T-helper 2 cell (primary cell): ENCODE data around the gene METTL8.

Source experiments
- DNase-seq, 5 experiments: peaks; one replicate each; pipeline versions ENCODE4 v3.0.0 to v3.0.0-alpha.2; 2012 to 2022

METTL8 gene

GRCh38 chr2:171308280-171309054, 125.3 kb downstream of the METTL8 start:
- no peak for DNase-seq

DNA sequence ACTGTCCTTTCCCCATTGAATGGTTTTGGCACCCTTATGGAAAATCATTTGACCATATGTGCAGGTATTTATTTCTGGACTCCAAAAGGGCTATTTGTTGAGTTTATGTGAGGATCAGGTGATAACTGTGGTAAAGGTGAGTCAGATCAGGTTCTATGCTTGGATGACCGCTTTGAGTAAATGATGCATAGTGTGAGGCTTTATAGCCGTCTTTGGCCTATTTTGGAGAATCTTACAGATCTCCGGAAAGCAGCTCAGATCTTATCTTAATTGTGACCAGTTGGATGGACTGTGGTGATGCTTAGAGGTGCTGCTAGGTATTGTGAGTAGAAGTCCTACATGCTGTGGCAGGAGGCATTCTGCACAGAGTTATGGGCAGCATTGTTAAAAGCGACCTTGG, 126.2 kb downstream of the METTL8 start:
- DNase-seq: no peak

DNA sequence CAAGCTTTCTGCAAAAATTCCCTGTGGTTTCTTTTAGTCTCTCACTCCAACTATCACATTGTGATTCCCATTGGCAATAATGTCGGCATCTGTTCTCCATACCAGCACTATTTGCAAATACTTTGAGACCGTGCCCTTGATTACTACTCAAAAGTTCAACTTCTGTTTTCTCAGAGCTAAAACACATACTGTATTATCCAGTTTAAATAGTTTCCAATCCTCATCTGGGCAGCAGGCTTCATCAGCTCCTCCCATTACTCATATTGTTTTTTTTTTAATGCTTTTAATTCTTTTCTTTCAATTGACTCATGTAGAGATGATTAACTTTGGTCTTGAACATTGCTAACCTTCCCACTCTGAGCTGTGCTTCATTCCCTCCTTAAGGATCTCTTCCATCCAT, 135.8 kb downstream of the METTL8 start:
- no peak for DNase-seq

GRCh38 chr2:171294608-171295007, 139.2 kb downstream of the METTL8 start:
- no peak for DNase-seq

- no peak for DNase-seq
Measured at GRCh38 chr2:171293661-171294060, 140.1 kb downstream of the METTL8 start.

DNA sequence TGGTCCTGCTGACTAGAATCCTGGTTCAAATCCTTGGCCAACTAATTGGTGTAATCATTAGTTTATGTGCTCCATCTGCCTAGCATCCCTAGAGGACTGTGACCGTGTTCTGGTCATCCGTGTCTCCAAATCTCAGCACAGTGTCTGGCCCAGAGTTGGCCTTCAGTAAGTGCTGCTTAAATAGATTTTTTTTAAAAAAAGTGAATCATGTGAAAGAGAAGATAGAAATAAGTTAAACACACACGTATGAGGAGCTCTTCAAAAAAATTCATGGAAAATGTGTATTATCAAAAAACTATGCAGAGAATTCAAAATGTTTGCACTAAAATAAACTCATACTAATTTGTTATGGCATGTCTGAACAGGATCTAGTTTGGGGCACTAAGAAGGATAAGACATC, 143.8 kb downstream of the METTL8 start:
- DNase-seq: no peak

GRCh38 chr2:171289316-171289715, 144.5 kb downstream of the METTL8 start:
- no peak for DNase-seq

DNA sequence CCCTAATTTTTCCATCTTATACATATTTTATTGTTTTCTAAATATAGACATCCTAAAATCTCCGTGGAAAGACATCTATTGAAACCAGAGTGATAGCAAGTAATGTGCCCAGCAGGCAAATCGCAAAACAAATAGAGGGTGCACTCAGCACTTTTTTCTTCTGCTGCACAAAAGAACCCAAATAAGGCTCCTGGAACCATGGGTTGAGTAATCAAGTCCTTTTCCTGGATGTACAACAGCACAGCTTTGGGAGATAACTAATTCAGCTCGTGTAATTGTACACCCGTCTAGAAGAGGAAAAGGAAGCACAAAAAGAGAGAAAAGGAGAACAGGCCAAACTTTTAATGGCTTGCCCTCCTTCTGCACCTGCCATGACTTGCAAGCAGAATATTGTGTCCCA, 146.2 kb downstream of the METTL8 start:
- DNase-seq: no peak

DNA sequence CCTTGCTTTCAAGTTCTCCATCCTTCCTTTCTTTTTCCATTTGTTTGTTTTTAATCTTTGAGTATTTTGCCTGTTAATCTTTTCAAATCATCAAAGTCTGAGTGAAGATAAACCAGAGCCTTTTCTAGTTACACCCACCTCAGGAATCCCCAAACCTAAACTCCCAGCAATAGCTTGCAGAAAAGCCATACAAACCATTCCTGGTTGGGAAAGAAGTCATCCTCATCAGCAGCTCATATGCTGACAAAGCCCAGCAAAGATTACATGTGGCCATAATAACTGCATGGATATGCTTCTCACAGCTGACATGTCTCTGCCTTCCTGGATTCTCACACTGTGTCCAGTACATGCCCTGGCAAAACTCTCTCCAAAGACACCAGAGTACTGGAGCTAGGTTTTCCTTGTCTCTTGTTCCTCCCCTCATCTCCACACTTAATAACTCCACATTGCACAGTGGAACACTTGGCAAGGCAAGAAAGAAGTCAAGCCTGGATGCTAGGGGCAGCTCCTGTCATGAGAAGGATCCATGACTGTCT, 146.7 kb downstream of the METTL8 start:
- DNase-seq: no peak

- no peak for DNase-seq
Measured at GRCh38 chr2:171281110-171281509, 152.7 kb downstream of the METTL8 start.

GRCh38 chr2:171279983-171280790, 153.6 kb downstream of the METTL8 start:
- DNase-seq: no peak

DNA sequence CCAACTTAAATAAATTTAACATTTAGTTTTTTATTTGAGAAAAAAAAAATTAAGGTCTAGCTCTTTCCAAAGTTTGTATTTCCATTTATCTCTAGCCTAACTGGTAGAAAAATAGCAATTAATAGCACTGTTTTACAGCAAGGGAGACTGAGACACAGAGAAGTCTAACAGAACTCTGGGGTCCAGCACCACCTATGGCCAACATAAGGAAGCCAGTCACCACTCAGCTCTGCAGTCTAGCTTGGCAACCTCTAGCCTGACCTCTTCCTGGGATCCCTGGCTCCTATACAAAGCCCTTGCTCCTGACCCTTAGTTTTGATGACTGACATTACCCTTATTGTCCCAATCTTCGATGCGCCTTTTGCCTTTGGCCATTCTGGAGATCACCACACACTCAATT, 159.0 kb downstream of the METTL8 start:
- no peak for DNase-seq

- no peak for DNase-seq
Measured at GRCh38 chr2:171271971-171272436, 161.8 kb downstream of the METTL8 start.

GRCh38 chr2:171271386-171271785, 162.4 kb downstream of the METTL8 start:
- no peak for DNase-seq

- no peak for DNase-seq
Measured at GRCh38 chr2:171267855-171268629, 165.7 kb downstream of the METTL8 start.
